Measurements from ENCODE around the gene CLASP1.

DNA sequence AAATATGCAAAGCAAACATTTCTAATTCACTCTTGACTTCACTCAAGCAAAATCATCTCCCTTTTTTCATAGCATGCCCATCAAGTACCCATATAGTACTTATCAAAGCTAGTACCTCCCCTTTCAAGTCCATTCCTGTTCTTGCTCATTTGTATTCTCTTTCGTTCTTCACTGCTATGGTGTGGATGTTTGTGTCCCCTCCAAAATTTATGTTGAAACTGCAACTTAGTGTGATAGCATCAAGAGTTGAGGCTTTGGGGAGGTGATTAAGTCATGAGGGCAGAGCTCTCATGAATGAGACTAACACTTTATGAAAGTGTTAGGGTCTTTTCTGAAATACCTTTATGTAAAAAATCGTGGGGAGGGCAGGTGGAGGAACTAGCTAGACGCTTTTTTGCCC lies 65.7 kb downstream of the CLASP1 start:
- TF ChIP-seq CTCF (IDR thresholded peaks at IDR 0.05; ENCODE audit: low read length) = no peak
- no peak for TF ChIP-seq EZH2 (IDR thresholded peaks at IDR 0.05; ENCODE audit: borderline replicate concordance, low read length)

Measured in OCI-LY1 (cell line).